ENCODE data around the gene CMPK1.
A peak's percentile ranks its signal among the peaks of the same experiment; 100 is the strongest.
"Not testable (repeated sequence)": the region's sequence is repeated elsewhere in the genome, so short reads cannot be mapped to it uniquely, and the experiment has no call there.

The CMPK1 gene

DNA sequence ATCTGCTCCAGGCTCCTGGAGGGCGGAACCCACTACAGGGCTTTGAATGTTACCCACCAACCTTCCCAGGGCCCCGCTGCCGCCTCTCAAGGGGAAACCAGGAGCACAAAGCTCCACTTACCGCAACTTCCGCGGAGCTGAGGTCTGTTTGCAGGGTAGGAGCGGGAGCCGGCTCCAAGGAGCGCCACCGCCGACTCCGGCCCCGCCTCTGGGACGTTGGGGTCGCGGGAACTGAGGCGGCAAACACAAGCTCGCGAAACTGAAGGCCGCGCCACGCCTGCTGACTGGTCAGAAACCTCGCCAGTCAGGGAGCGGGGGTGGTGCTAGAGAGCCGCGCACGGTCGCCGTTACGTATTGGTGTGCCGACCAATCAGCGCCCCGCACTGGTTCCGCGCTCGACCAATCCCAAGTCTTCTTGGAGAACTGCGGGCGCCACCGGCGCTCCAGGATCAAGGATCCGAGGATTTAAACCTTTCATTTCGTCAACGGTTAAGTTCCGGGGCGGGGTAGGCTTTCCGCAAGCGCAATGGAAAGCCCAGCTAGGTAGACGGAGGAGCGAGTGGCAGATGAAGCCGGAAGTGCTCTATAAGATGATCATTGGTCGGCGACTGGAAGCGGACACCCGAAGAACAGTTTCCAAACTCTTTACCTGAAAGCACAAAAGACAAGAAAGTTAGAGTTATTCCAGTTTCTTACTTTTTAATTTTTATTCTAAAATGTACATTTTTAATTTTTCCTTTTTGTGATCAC lies 19.5 kb upstream of the CMPK1 start, which contains the start of gene STIL:
Gene STIL, minus strand, starts transcription at position 233 of the 750 bp plus-strand sequence. CDS start 3,828 bp downstream, outside the sequence.
- Histone ChIP-seq H3K4me1 (ENCODE audit: control extremely low read depth in 1 of 4, control insufficient read depth in 4 of 4, insufficient read depth in 4 of 4, low read length in 3 of 4) (peaks cover 7 to 11% (median 10%) of the 10 kb centered on the region in 4 experiments), H3K27ac (ENCODE audit: insufficient read depth in 1 of 2, low read depth in 1 of 2, low read length in 2 of 2, poor library complexity in 1 of 2, severe bottlenecking in 2 of 2) (peak within 1 kb of the TSS; percentile 82 to 94), H3K4me3 (ENCODE audit: control insufficient read depth in 1 of 7, extremely low read depth in 1 of 7, insufficient read depth in 4 of 7, low read depth in 2 of 7, low read length in 6 of 7) (peak within 1 kb of the TSS; percentile 78 to 97 (median 95)), H3K9me3 (ENCODE audit: control extremely low read depth in 1 of 5, control insufficient read depth in 4 of 5, insufficient read depth in 2 of 5, low read depth in 1 of 5, low read length in 4 of 5) (no peaks in the 10 kb centered on the region), H3K27me3 (replicated peaks in 2 of 5; ENCODE audit: control insufficient read depth in 4 of 5, insufficient read depth in 5 of 5, low read length in 4 of 5) (no peaks in the 10 kb centered on the region), H3K36me3 (ENCODE audit: control insufficient read depth in 4 of 4, insufficient read depth in 4 of 4, low read length in 3 of 4) (peaks cover 0 to 16% (median 3%) of the 10 kb centered on the region in 4 experiments)
- ChIA-PET CTCF (interaction anchor here (1.0 to 1.8 kb wide), 6 partner anchors 10 to 135 kb away, joined by 3 to 6 read pairs (median 4); no protein-coding TSS in a partner anchor), POLR2A (interaction anchor here (1.2 to 1.9 kb wide), 3 partner anchors 9 to 20 kb away, joined by 3 to 8 read pairs (median 7); partner anchors contain the start of gene CMPK1)
- DNase-seq, result peak; percentile 99 to 100 (median 100)
- WGBS (ENCODE audit: insufficient coverage), result 0% methylated on average over 50 of the region's 54 CpGs

- POLR2A ChIA-PET, result no interaction called here
- 86% methylated on average over 1 of the region's 1 CpG for WGBS (ENCODE audit: insufficient coverage)
- H3K36me3 ChIP-seq (ENCODE audit: control insufficient read depth in 4 of 4, insufficient read depth in 4 of 4, low read length in 3 of 4), result no peaks in the 10 kb centered on the region
- no peak for DNase-seq
- no peaks in the 10 kb centered on the region for H3K27me3 ChIP-seq (replicated peaks in 2 of 5; ENCODE audit: control insufficient read depth in 4 of 5, insufficient read depth in 5 of 5, low read length in 4 of 5)
- H3K27ac ChIP-seq (ENCODE audit: insufficient read depth in 1 of 2, low read depth in 1 of 2, low read length in 2 of 2, poor library complexity in 1 of 2, severe bottlenecking in 2 of 2), result no peak overlapping the region
- CTCF ChIA-PET, result interaction anchor here (1.4 to 1.8 kb wide), 4 partner anchors 11 to 139 kb away, joined by 4 to 7 read pairs (median 4); no protein-coding TSS in a partner anchor
- no peaks in the 10 kb centered on the region for H3K9me3 ChIP-seq (ENCODE audit: control extremely low read depth in 1 of 5, control insufficient read depth in 4 of 5, insufficient read depth in 2 of 5, low read depth in 1 of 5, low read length in 4 of 5)
- no peak overlapping the region for H3K4me3 ChIP-seq (ENCODE audit: control insufficient read depth in 1 of 7, extremely low read depth in 1 of 7, insufficient read depth in 4 of 7, low read depth in 2 of 7, low read length in 6 of 7)
- H3K4me1 ChIP-seq (ENCODE audit: control extremely low read depth in 1 of 4, control insufficient read depth in 4 of 4, insufficient read depth in 4 of 4, low read length in 3 of 4), result peaks cover 3 to 9% (median 5%) of the 10 kb centered on the region in 4 experiments
These were observed 15.7 kb upstream of the CMPK1 start for GRCh38 chr1:47317841-47318240.

GRCh38 chr1:47319968-47320367 lies 13.6 kb upstream of the CMPK1 start:
- H3K36me3 ChIP-seq (ENCODE audit: control insufficient read depth in 4 of 4, insufficient read depth in 4 of 4, low read length in 3 of 4); DNase-seq; H3K4me1 ChIP-seq (ENCODE audit: control extremely low read depth in 1 of 4, control insufficient read depth in 4 of 4, insufficient read depth in 4 of 4, low read length in 3 of 4); H3K27me3 ChIP-seq (replicated peaks in 2 of 5; ENCODE audit: control insufficient read depth in 4 of 5, insufficient read depth in 5 of 5, low read length in 4 of 5); H3K27ac ChIP-seq (ENCODE audit: insufficient read depth in 1 of 2, low read depth in 1 of 2, low read length in 2 of 2, poor library complexity in 1 of 2, severe bottlenecking in 2 of 2); H3K9me3 ChIP-seq (ENCODE audit: control extremely low read depth in 1 of 5, control insufficient read depth in 4 of 5, insufficient read depth in 2 of 5, low read depth in 1 of 5, low read length in 4 of 5); H3K4me3 ChIP-seq (ENCODE audit: control insufficient read depth in 1 of 7, extremely low read depth in 1 of 7, insufficient read depth in 4 of 7, low read depth in 2 of 7, low read length in 6 of 7); POLR2A ChIA-PET: not testable (repeated sequence)
- WGBS (ENCODE audit: insufficient coverage), result 99% methylated on average over 9 of the region's 14 CpGs
- CTCF ChIA-PET, result interaction anchor here (1.5 kb wide), 1 partner anchor 18 kb away, joined by 4 read pairs; no protein-coding TSS in a partner anchor

DNA sequence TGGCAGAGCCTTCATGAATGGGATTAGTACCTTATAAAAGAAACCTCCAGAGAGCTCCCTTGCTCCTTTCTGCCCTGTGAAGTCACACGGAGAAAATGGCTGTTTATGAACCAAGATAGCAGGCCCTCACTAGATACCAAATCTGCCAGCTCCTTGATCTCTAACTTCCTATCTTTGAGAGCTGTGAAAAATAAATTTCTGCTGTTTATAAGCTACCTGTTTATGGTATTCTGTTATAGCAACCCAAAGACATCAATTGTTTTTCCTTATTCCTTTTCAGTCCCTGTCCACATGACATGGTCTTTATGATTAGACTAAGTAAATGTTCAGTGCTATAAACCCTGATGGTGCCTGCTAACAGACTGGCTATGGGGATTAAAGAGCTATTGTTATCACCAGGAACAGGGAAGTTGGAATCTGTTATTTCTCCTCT lies 10.0 kb upstream of the CMPK1 start:
- Histone ChIP-seq H3K4me1 (ENCODE audit: control extremely low read depth in 1 of 4, control insufficient read depth in 4 of 4, insufficient read depth in 4 of 4, low read length in 3 of 4) (no peaks in the 10 kb centered on the region), H3K36me3 (ENCODE audit: control insufficient read depth in 4 of 4, insufficient read depth in 4 of 4, low read length in 3 of 4) (no peaks in the 10 kb centered on the region), H3K4me3 (ENCODE audit: control insufficient read depth in 1 of 7, extremely low read depth in 1 of 7, insufficient read depth in 4 of 7, low read depth in 2 of 7, low read length in 6 of 7) (no peak overlapping the region), H3K27ac (ENCODE audit: insufficient read depth in 1 of 2, low read depth in 1 of 2, low read length in 2 of 2, poor library complexity in 1 of 2, severe bottlenecking in 2 of 2) (peak overlapping the region in 1 of 2 experiments; percentile 19), H3K9me3 (ENCODE audit: control extremely low read depth in 1 of 5, control insufficient read depth in 4 of 5, insufficient read depth in 2 of 5, low read depth in 1 of 5, low read length in 4 of 5) (no peaks in the 10 kb centered on the region), H3K27me3 (replicated peaks in 2 of 5; ENCODE audit: control insufficient read depth in 4 of 5, insufficient read depth in 5 of 5, low read length in 4 of 5) (no peaks in the 10 kb centered on the region)
- ChIA-PET CTCF (interaction anchor here (0.9 to 3.7 kb wide), 3 partner anchors 9 to 14 kb away, joined by 3 to 18 read pairs (median 4); partner anchors contain the start of genes CMPK1 and STIL), POLR2A (no interaction called here)
- WGBS (ENCODE audit: insufficient coverage), result no CpG with 5 or more reads among the region's 1 CpG
- DNase-seq, result no peak

- WGBS (ENCODE audit: insufficient coverage), result 100% methylated on average over 3 of the region's 3 CpGs
- Histone ChIP-seq H3K27ac (ENCODE audit: insufficient read depth in 1 of 2, low read depth in 1 of 2, low read length in 2 of 2, poor library complexity in 1 of 2, severe bottlenecking in 2 of 2) (no peak overlapping the region), H3K4me1 (ENCODE audit: control extremely low read depth in 1 of 4, control insufficient read depth in 4 of 4, insufficient read depth in 4 of 4, low read length in 3 of 4) (no peaks in the 10 kb centered on the region), H3K27me3 (replicated peaks in 2 of 5; ENCODE audit: control insufficient read depth in 4 of 5, insufficient read depth in 5 of 5, low read length in 4 of 5) (no peaks in the 10 kb centered on the region), H3K36me3 (ENCODE audit: control insufficient read depth in 4 of 4, insufficient read depth in 4 of 4, low read length in 3 of 4) (no peaks in the 10 kb centered on the region), H3K9me3 (ENCODE audit: control extremely low read depth in 1 of 5, control insufficient read depth in 4 of 5, insufficient read depth in 2 of 5, low read depth in 1 of 5, low read length in 4 of 5) (no peaks in the 10 kb centered on the region), H3K4me3 (ENCODE audit: control insufficient read depth in 1 of 7, extremely low read depth in 1 of 7, insufficient read depth in 4 of 7, low read depth in 2 of 7, low read length in 6 of 7) (no peak overlapping the region)
- CTCF ChIA-PET, result interaction anchor here (1.4 to 3.7 kb wide), 2 partner anchors 8 to 10 kb away, joined by 5 to 18 read pairs; partner anchors contain the start of gene CMPK1
- POLR2A ChIA-PET, result interaction anchor here (1.2 kb wide), 1 partner anchor 11 kb away, joined by 3 read pairs; the partner anchor contains the start of gene STIL
- no peak for DNase-seq
These were observed 8.9 kb upstream of the CMPK1 start for GRCh38 chr1:47324682-47325081.

- ChIA-PET CTCF (no interaction called here), POLR2A (no interaction called here)
- Histone ChIP-seq H3K27ac (ENCODE audit: insufficient read depth in 1 of 2, low read depth in 1 of 2, low read length in 2 of 2, poor library complexity in 1 of 2, severe bottlenecking in 2 of 2) (no peak overlapping the region), H3K9me3 (ENCODE audit: control extremely low read depth in 1 of 5, control insufficient read depth in 4 of 5, insufficient read depth in 2 of 5, low read depth in 1 of 5, low read length in 4 of 5) (no peaks in the 10 kb centered on the region), H3K4me3 (ENCODE audit: control insufficient read depth in 1 of 7, extremely low read depth in 1 of 7, insufficient read depth in 4 of 7, low read depth in 2 of 7, low read length in 6 of 7) (no peak overlapping the region), H3K36me3 (ENCODE audit: control insufficient read depth in 4 of 4, insufficient read depth in 4 of 4, low read length in 3 of 4) (no peaks in the 10 kb centered on the region), H3K4me1 (ENCODE audit: control extremely low read depth in 1 of 4, control insufficient read depth in 4 of 4, insufficient read depth in 4 of 4, low read length in 3 of 4) (no peaks in the 10 kb centered on the region), H3K27me3 (replicated peaks in 2 of 5; ENCODE audit: control insufficient read depth in 4 of 5, insufficient read depth in 5 of 5, low read length in 4 of 5) (no peaks in the 10 kb centered on the region)
- WGBS (ENCODE audit: insufficient coverage), result 100% methylated on average over 1 of the region's 2 CpGs
- peak in 1 of 3 donors; percentile 9 for DNase-seq
These were observed 8.1 kb upstream of the CMPK1 start for GRCh38 chr1:47325528-47325927.

GRCh38 chr1:47326271-47326670 lies 7.3 kb upstream of the CMPK1 start:
- Histone ChIP-seq H3K27me3 (replicated peaks in 2 of 5; ENCODE audit: control insufficient read depth in 4 of 5, insufficient read depth in 5 of 5, low read length in 4 of 5) (no peaks in the 10 kb centered on the region), H3K9me3 (ENCODE audit: control extremely low read depth in 1 of 5, control insufficient read depth in 4 of 5, insufficient read depth in 2 of 5, low read depth in 1 of 5, low read length in 4 of 5) (no peaks in the 10 kb centered on the region), H3K4me1 (ENCODE audit: control extremely low read depth in 1 of 4, control insufficient read depth in 4 of 4, insufficient read depth in 4 of 4, low read length in 3 of 4) (no peaks in the 10 kb centered on the region), H3K36me3 (ENCODE audit: control insufficient read depth in 4 of 4, insufficient read depth in 4 of 4, low read length in 3 of 4) (no peaks in the 10 kb centered on the region), H3K27ac (ENCODE audit: insufficient read depth in 1 of 2, low read depth in 1 of 2, low read length in 2 of 2, poor library complexity in 1 of 2, severe bottlenecking in 2 of 2) (no peak overlapping the region), H3K4me3 (ENCODE audit: control insufficient read depth in 1 of 7, extremely low read depth in 1 of 7, insufficient read depth in 4 of 7, low read depth in 2 of 7, low read length in 6 of 7) (no peak overlapping the region)
- ChIA-PET CTCF (no interaction called here), POLR2A (no interaction called here)
- 50% methylated on average over 2 of the region's 2 CpGs for WGBS (ENCODE audit: insufficient coverage)
- no peak for DNase-seq
